HAP-1 (cell line): ENCODE measurements around the gene SLC45A1.

Experiments
- DNase-seq, 2 experiments: peaks; one replicate each; pipeline ENCODE4 v3.0.0-alpha.2; 2016 to 2020; ENCODE audit warnings: low spot score in 2 of 2
- H3K27me3 ChIP-seq: fragments of 250-450 bp; sonication (Bioruptor Pico); 2 replicates; pipeline ENCODE4 v1.5.1; 2020; ENCODE audit warnings: low read depth, mild to moderate bottlenecking, moderate library complexity
- H3K36me3 ChIP-seq: fragments of 250-450 bp; sonication (Bioruptor Pico); replicated peaks from 2 replicates; pipeline ENCODE4 v1.5.1; 2020; ENCODE audit warnings: mild to moderate bottlenecking
- H3K4me1 ChIP-seq: fragments of 250-450 bp; sonication (Bioruptor Pico); 2 replicates; pipeline ENCODE4 v1.5.1; 2020; ENCODE audit warnings: mild to moderate bottlenecking
- H3K4me3 ChIP-seq: fragments of 250-450 bp; sonication (Bioruptor Pico); 2 replicates; pipeline ENCODE4 v1.5.1; 2020; ENCODE audit warnings: mild to moderate bottlenecking, moderate library complexity
- H3K9me3 ChIP-seq: fragments of 250-450 bp; sonication (Bioruptor Pico); 2 replicates; pipeline ENCODE4 v1.5.1; 2020; ENCODE audit warnings: mild to moderate bottlenecking, moderate library complexity
- in situ Hi-C: fragments of 300-500 bp; cut with MboI; formaldehyde crosslinking; loops from 3 replicates; pipeline ENCODE4 v1.14.3; 2020; ENCODE audit warnings: low sequenced_read_pairs, inconsistent platforms, mixed read lengths

The SLC45A1 gene

DNA sequence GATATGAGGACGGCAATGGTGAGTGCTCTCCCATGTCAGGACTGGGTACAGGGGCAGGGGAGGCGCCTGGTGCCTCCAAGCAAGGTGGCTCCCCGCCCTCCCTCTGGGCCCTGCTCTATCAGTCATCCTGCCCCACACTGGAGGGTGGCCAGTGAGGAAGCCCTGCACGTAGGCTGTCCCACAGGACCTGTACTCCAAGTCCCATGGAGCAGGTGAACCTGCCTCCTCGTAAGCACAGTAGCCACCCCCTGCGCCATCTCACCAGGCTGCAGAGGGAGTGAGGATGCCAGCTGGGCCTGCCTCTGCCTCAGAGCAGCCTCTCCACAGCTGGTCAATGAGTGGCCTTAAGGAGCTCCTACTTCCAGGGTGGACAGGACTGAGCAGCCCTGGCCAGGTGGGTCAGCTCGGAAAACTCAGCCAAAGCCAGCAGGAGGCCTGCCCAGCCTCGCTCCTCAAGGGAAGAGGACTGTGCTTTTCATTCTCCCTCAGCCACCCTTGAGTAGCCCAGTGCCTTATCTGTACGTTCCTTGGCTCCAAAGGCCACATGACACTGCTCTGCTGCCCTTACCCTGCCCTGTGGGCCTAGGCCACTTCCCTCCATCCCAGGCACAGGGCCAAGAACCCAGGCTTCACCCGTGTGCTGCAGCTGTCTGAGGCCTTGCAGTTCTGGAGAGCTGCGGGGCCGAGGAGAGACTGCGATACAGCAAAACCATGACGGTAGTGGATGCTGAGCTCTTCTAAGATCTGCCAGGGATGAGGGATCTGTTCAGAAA, 39.6 kb downstream of the SLC45A1 start:
- Histone ChIP-seq H3K9me3 (no peaks in the 10 kb centered on the region), H3K27me3 (no peaks in the 10 kb centered on the region), H3K4me3 (no peak overlapping the region), H3K36me3 (peaks cover 33% of the 10 kb centered on the region), H3K4me1 (no peaks in the 10 kb centered on the region)
- DNase-seq: no peak
- in situ Hi-C loops: no loop called here

DNA sequence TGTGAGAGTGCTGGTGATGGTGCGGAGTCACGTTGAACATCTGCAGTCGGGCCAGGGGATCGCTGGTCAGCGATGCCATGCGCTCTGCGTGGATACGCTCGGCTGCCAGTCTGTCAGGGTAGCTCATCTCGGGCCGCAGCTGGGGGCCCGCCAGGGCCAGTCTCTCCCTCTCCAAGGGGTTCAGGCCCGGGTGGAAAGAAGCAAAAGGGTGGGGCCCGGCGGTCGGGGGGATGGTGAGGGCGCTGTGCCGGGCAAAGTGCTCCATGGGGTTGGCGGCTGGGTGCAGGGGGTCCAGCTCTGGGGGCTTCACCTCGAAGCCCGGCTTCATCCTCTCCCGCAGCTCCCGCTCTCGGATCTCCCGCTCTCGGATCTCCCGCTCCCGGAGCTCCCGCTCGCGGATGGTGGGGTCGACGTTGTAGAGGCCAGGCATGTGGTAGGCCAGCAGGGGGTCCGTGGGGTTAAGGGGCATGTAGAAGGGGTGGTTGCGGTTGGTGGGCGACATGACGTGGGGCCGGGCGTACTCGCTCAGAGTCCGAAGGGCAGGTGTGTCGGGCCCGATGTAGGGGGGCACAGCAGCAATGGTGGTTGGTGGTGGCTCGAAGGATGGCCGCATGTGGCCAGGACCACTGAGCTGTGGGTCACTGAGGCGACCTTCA, 40.5 kb downstream of the SLC45A1 start:
- no peak for DNase-seq
- in situ Hi-C loops: no loop called here
- Histone ChIP-seq H3K4me3 (no peak overlapping the region), H3K27me3 (no peaks in the 10 kb centered on the region), H3K9me3 (no peaks in the 10 kb centered on the region), H3K36me3 (peaks cover 33% of the 10 kb centered on the region), H3K4me1 (no peaks in the 10 kb centered on the region)

- Histone ChIP-seq H3K4me1 (no peaks in the 10 kb centered on the region), H3K4me3 (no peak overlapping the region), H3K9me3 (no peaks in the 10 kb centered on the region), H3K27me3 (no peaks in the 10 kb centered on the region), H3K36me3 (peaks cover 30% of the 10 kb centered on the region)
- no peak for DNase-seq
- in situ Hi-C loops: no loop called here
Observed at GRCh38 chr1:8358897-8359616, 41.1 kb downstream of the SLC45A1 start.

DNA sequence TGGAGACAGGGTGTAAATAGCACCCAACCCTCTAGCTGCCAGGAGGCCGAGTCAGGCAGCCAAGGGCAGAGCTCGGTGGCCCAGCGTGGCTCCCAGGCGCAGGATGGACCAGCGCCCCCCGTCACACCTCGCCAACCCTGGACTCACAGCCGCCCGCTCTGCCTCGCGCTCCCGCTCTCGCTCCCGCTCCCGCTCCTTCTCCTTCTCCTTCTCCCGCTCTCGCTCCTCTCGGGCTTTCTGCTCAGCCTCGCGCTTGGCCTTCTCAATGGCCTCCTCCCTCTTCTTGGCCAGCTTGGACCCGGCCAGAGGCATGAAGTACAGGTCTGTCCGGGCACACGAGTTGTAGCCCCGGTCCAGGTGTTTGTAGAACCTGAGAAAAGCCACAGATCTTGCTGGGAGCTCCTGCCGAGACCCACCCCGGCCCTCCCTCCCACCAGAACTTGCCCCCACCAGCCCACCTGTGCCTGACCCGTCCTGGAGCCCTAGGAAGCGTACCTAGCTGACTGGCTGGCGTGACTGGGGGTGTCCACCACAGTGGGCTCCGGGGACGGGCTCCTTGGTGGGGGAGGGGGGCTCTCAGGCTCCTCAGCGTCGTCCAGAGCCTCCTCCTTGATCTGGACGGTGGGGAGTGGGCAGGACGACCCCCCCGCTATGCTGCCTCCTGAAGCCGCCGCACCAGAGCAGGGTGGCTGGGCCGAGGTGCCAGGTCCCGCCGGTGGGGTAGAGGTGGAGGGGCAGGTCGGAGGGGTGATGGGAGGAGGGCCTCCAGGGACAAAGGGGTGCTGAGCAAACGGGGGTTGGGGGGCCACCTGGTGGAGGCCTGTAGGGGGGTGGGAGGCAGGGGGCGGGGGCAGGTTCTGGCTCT, 41.9 kb downstream of the SLC45A1 start:
- H3K36me3 ChIP-seq: peaks cover 23% of the 10 kb centered on the region
- no peak overlapping the region for H3K4me3 ChIP-seq
- H3K27me3 ChIP-seq: no peaks in the 10 kb centered on the region
- no peaks in the 10 kb centered on the region for H3K4me1 ChIP-seq
- no peak for DNase-seq
- in situ Hi-C loops: no loop called here
- H3K9me3 ChIP-seq: no peaks in the 10 kb centered on the region

- no peak for DNase-seq
- Histone ChIP-seq H3K9me3 (no peaks in the 10 kb centered on the region), H3K4me3 (no peak overlapping the region), H3K4me1 (no peaks in the 10 kb centered on the region), H3K27me3 (no peaks in the 10 kb centered on the region), H3K36me3 (peaks cover 23% of the 10 kb centered on the region)
- in situ Hi-C loops: no loop called here
Observed at GRCh38 chr1:8360493-8361197, 42.7 kb downstream of the SLC45A1 start.

GRCh38 chr1:8361198-8361849, 43.4 kb downstream of the SLC45A1 start:
- in situ Hi-C loops: no loop called here
- no peaks in the 10 kb centered on the region for H3K9me3 ChIP-seq
- peaks cover 24% of the 10 kb centered on the region for H3K36me3 ChIP-seq
- no peak for DNase-seq
- no peaks in the 10 kb centered on the region for H3K4me1 ChIP-seq
- H3K27me3 ChIP-seq: no peaks in the 10 kb centered on the region
- H3K4me3 ChIP-seq: no peak overlapping the region

DNA sequence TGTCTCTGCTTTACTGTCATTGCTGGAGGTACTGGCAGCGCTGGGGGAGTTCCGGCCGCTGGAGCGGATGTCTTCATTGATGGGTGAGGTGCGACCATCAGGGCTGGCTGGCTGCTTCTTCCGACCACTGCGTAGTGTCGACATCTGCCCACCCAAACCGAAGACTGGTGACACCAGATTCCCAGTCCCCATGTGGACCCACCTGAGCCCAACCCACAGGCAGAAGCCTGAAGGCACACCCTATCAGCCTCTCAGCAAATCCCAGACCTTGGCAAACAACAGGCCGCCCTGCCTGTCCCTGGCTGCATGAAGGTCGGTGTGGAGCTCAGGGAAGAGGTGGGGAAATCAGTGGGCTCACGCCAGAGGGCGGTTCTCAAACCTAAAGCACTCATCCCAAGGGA, 44.8 kb downstream of the SLC45A1 start:
- no peaks in the 10 kb centered on the region for H3K9me3 ChIP-seq
- in situ Hi-C loops: no loop called here
- no peak overlapping the region for H3K4me3 ChIP-seq
- H3K27me3 ChIP-seq: no peaks in the 10 kb centered on the region
- H3K36me3 ChIP-seq: peaks cover 20% of the 10 kb centered on the region
- DNase-seq: no peak
- H3K4me1 ChIP-seq: no peaks in the 10 kb centered on the region

- in situ Hi-C loops: no loop called here
- H3K9me3 ChIP-seq: no peaks in the 10 kb centered on the region
- no peak overlapping the region for H3K4me3 ChIP-seq
- no peak for DNase-seq
- H3K4me1 ChIP-seq: no peaks in the 10 kb centered on the region
- H3K27me3 ChIP-seq: no peaks in the 10 kb centered on the region
- H3K36me3 ChIP-seq: peaks cover 14% of the 10 kb centered on the region
Observed at GRCh38 chr1:8363186-8363766, 45.4 kb downstream of the SLC45A1 start.

DNA sequence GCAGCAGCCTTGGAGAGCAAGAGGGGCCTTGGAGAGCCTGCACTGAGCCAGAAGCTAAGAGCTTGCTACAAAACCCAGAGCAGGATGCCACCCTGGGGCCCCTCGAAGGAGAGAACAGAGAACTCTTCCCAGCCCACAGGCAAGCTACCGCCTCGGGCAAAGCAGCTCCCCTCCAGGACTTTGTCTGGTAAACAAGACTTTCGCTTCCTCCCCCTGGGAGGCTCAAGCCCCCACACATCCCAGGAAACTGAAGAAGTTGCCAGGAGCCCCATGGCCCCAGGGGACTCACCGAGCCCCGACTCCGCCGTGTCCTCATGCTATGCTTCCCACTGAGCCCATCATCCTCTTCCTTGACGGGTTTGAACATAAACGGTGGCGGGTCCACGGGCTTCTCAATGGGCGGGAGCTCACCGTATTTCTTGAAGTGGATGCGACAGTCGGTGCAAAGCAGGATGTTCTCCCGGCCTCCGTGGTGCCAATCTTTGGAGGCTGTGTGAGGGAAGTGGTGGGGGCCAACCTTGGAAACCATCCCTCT, 45.9 kb downstream of the SLC45A1 start:
- peaks cover 11% of the 10 kb centered on the region for H3K36me3 ChIP-seq
- H3K9me3 ChIP-seq: no peaks in the 10 kb centered on the region
- H3K27me3 ChIP-seq: no peaks in the 10 kb centered on the region
- in situ Hi-C loops: no loop called here
- no peak for DNase-seq
- no peak overlapping the region for H3K4me3 ChIP-seq
- H3K4me1 ChIP-seq: no peaks in the 10 kb centered on the region

DNA sequence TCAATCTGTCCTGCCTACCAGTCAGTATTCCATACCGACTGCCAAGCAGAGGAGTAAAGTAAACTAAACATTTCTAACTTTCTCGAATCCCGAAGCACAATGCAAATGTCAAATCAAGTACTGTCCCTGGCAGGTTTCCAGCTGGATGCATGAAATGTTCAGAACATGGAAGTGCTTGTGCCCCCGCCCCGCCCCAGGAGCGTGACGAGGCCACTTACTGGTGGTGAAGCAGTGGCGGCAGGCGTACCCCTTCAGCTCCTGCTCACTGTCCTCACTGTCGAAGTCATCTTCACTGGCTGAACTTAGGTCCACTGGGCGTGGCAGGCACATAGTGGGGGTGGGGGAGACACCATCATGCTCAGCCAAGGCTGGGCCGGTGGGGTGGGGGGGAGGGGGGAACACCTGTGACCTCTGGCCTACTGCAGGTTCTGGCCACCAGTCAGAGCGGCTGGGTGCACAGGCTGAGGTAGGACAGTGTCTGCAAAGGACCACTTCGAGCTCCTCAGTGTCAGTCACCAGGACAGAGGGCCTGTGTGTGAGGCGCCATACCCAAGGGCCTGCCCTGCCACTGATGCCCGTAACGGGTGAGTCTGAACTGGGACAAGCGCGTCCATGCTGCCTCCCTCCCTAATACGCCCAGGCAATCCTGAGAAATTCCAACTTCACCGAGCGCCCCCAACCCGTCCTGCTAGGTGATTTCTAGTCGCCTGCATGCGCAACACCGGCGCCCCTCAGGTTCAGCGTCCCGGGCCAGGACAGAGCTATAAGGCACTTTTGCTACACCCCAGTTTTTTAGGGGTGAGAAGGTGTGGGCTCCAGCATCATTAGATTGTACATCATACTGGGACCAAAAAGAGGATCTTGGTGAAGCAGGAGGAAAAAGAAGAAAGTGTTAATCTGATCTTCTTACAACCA, 46.9 kb downstream of the SLC45A1 start:
- Histone ChIP-seq H3K9me3 (no peaks in the 10 kb centered on the region), H3K4me3 (no peak overlapping the region), H3K36me3 (peaks cover 6% of the 10 kb centered on the region), H3K4me1 (no peaks in the 10 kb centered on the region), H3K27me3 (no peaks in the 10 kb centered on the region)
- DNase-seq: no peak
- in situ Hi-C loops: no loop called here

- no peak overlapping the region for H3K4me3 ChIP-seq
- H3K9me3 ChIP-seq: no peaks in the 10 kb centered on the region
- H3K4me1 ChIP-seq: peaks cover 4% of the 10 kb centered on the region
- H3K27me3 ChIP-seq: no peaks in the 10 kb centered on the region
- no peak for DNase-seq
- peaks cover 6% of the 10 kb centered on the region for H3K36me3 ChIP-seq
- in situ Hi-C loops: no loop called here
Observed at GRCh38 chr1:8365661-8366362, 47.9 kb downstream of the SLC45A1 start.
